Activated gamma-delta T cell treated with anti-CD3 and anti-CD28 coated beads, Interleukin-2, amount 50 U/mL, for 16 hours (primary cell): Measurements from ENCODE around the gene WDR7.
A peak's percentile ranks its signal among the peaks of the same experiment; 100 is the strongest.

Experiments
- DNase-seq: peaks from one replicate; pipeline ENCODE4 v3.0.0-alpha.2; 2020; ENCODE audit warnings: low read depth

Gene WDR7

DNA sequence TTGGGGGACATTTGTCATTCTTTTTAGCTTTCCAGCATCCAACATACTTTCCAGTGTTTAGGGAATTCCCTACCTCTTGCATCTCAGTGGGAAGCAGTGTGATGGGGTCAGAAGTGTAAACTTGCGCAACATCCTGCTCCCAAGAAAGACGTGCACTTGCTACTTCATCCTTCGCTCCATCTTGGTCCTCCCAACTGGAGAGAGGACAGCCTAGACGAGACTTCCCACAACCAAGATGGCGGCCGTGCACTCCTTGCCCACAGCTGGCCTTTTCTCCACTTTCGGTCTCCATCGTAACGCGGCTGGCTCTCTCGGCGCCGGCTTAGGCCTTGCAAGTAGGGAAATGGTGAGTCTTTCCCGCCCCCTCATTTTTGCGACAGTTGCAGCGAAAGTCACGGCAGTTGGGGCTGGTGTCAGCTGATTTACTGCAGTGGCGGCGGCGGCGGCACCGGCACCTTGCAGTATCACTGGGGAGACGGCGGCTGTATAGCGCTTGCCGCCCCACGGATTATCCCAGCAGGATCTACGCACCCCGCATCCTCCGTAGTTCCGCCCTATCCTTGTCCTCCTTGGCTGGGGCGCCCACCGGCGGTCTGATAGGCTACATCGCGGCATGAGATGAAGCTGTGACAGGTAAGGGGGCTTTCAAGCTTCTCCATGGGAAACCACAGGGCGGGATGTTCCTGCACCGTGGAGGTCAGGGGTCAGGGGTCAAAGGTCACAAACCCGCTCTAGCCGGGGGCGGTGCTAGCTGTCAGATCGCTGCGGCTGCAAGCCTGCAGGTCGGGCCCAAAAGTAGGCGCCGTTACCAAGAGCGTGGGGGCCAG lies at the start of gene WDR7:
Gene WDR7, plus strand, starts transcription at position 416 of the 827 bp plus-strand sequence. CDS start 21,157 bp downstream, outside the sequence.
- peak; percentile 94 for DNase-seq

DNA sequence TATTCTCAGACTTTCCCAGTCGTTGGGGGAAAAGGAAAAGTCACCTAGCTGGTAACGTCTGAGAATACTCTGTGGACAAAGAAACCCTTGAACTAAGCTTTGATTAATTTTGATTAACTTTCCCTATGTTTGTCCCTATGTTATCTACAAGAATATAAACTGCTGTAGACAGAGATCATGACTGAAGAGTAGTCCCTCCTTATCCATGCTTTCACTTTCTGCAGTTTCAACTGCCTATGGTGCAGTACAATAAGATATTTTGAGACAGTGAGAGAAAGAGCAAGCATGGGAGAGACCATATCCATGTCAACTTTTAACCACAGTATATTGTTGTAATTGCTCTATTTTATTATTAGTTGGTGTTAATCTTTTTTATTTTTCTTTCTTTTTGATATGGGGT lies 44.5 kb upstream of the WDR7 start:
- DNase-seq, result no peak

DNA sequence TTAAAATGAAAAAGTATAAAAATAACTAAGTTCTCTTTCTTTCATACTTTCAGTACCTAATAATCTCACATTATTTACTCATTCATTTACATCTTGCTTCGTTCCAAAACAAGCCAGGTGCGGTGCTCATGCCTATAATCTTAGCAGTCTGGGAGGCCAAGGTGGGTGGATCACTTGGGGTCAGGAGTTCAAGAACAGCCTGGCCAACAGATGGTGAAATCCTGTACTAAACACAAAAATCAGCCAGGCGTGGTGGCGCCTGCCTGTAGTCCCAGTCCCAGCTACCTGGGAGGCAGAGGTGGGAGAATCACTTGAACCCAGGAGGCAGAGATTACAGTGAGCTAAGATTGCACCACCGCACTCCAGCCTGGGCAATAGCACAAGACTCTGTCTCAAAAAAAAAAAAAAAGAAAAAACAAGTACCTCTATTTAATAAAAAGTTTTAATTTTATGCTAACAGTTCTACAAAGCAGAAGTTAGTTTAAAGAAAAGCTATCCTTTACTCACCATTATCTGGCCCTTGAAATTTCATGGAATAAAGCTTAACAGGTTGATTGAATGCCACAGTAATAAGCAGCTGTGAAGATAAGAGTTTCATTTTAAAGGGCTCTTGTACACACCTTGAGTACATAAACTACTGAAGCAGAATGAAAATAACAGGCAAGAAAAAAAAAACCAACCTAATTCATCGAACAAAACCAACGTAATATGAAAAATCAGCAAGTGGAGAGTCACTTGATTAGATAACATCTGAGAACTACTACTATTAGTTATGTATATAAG lies 35.2 kb upstream of the WDR7 start:
- DNase-seq, result no peak

DNA sequence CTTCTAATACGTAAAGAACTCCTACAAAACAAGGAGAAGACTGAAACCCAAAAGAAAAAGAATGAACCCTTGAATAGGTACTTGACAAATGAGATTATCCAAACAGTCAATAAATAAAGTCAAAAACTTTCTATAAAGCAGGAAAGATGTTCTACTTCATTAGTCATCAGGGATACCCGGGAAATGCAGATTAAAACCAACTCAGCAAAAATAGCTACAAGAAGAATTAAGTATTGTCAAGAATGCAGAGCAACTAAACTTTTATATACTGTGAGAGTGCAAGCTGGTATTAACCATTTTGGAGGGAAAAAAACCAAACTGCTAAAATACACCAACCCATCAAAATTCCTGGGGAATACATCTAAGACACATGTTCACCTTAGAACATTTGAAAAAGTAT lies 23.2 kb upstream of the WDR7 start:
- no peak for DNase-seq

DNA sequence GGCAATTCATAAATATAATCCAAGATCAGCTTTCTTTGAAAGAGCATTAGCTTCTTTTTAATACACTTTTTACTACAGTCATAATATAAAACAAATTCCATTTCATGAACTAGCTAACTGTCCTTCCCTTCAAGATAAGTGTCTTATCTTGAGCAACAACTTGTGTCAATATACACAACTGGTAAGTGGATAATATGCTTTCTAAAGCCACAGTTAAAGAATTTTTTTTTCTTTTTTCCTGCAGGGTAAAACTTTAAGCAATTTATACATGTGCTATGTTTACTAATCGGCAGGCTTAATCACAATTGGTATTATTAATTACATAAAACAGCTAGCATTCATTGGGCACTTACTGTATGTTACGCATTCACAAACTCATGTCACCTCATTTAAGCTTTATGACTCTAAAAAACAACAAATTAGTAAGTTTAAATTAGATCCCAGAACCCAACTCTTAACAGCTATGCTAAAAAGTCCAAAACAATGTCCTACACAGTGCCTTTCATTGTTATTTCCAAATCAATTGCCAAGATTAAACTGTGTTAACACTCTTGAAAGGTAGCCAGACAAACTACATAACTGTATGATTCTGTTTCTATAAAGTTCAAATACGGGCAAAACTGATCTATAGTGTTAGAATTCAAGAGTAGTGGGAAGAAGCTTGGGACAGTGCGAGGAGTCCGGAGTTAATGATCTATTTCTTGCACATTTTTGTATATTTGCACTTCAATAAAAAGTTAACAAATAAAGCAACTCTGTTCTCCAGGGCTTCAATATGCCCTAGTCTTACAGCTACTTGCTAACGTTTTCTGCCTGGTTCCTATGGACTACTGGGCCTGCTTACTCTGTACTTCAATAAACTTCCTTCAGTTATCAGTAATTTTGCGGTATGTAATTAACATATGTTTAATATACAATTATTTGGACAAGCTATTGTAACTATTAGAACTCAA lies 18.8 kb upstream of the WDR7 start:
- no peak for DNase-seq

DNA sequence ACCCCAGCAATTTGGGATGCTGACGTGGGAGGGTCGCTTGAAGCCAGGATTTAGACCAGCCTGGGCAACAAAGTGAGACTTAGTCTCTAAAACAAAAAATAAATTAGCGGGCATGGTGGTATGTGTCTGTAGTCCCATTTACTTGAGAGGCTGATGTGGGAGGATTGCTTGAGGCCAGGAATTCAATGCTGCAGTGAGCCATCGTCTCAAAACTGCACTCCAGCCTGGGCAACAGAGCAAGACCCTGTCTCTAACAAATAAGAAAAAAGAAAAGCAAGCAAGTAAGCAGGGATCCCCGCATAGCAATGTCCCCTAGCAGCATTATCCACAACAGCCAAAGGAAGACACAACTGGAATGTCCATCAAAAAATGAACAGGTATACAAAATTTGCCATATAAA lies 16.2 kb upstream of the WDR7 start:
- no peak for DNase-seq

DNA sequence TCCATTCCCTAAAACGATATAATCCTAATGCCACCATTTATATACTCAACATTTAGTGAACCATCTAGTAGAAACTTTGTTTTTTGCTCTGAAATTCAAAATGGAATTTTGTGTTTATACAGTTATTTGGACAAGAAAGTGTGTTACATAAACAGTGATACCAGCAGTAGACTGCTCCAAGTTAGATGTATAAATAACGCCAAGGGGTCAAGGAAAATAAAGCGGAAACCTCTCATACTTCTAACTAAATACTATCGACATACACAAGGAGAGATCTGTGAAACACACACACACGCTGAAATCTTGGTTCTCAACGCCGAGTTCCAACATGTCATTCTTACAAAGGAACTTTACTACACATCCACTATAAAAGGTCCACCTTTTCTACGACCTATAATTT lies 14.0 kb upstream of the WDR7 start:
- DNase-seq, result no peak

DNA sequence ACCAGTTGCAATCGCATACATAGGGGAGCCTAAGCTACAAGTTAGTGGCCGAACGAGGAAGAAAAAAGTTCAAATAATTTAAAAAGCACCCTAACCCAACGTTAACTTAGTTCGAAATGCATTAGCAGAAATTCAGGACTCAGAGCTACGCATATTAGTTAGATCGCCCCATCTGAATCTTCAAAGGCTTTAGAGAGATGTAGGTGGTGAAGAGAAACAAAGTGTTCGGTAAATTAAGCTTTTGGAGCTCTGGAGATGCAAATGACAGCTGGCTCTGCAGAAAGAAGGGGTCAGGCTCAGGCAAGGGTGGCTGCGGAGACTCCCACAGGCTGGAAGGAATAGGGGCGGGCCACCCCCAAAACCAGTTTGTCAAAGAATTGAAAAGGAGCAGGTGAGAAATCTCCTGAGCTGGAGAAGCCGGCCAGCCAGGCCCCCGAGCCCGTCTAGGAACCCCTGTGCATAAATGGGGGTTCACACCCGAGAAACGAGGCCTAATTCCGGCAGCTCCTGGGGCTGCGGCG lies 13.4 kb upstream of the WDR7 start:
- no peak for DNase-seq

DNA sequence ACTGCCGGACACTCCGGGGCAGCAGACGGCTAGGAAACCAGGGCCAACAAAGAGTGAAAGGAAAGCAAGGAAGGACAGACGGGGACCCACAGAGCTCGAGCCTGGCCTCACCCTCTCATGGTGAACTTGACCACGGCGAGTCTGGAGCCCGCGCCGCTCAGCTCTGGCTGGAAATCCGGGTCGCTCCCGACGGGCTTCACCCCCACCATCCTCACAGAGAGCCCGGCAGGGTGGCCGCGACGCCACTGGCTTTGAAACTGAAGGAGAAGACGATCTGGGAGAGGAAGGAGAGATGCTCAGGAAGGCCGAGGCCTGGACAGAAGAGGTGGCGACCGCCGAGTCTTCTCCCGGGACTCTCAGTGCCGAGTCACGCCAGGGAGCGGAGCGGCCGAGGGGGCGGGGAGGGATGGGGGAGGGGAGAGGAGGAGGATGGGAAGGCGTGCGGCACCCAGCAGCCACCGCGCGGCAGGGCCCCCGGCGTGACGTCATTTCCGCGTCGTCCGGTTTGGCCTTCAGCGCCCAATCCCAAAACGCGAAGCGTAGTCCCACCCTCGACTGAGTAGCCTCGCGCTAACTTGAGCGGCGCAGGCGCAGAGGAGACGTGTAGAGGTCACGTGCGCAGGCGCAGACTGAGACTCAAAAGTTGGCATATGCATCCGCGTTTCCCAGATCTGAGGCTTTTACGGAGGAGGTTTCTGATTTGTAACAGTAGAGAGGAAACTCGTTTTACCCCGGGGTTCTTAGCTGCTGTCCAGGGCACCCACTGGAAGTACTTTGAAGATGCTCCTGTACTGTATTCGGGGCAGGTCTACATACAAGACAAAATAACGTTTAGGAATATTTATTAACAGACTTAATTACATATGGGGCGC lies 12.7 kb upstream of the WDR7 start, which contains the start of gene TXNL1:
Gene TXNL1, minus strand, starts transcription at position 361 of the 872 bp plus-strand sequence. Its CDS starts 152 bp downstream, at position 209.
- DNase-seq, result peak; percentile 99

DNA sequence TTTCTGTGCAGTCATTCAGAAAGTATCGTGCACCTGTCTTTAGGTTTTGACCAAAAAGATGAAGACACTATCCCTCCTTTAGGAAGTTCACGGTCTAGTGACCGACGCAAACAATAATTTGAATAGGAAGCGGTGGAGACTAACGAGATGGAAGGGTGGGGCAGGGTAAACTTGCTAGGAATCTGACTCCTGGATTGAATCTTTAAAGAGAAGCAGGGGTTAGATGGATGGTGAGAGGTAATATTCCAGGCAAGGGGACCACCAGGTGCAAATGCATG lies 12.1 kb upstream of the WDR7 start:
- no peak for DNase-seq

DNA sequence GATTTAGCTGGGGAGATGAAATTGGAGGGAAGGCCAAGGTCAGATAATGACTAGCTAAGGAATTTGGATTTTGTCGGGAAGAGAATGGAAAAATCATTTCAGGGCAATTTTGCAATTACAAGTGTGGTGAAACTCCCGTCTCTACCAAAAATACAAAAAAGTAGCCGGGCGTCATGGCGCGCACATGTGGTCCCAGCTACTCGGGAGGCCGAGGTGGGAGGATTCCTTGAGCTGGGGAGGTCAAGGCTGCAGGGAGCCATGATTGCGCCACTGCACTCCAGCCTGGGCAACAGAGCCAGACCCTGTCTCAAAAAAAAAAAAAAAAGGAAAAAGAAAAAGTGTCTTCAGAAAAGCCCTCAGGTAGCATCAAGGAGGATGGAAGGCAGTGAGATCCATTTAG lies 11.6 kb upstream of the WDR7 start:
- DNase-seq, result no peak

DNA sequence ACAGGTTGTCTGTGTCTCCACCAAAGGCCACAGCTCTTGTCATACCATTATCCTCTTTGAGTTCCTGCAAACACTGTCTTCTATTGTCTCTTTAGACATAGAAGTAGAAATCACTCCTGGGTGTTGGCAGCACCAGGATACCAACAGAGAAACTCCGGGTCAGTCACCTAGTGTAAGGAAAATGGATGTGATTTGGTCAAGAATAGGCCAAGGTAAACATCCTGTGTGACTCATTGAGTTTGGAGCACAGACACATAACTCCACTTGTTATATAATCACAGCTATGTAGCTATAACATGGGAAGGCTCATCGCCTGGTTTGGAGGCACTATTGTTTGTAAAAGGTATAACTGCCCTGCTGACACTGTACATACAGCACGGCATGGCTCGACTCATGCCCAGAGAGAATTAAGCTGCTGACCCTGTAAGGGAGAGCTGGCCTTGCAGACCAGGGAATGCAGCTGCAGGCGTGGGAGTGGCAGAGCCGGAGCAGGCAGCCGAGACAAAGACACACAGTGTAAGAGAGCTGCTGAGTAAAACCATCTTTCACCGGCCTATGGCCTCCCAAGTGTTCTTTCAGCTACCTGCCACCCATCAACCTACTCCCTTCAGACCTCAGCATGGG lies 9.3 kb upstream of the WDR7 start:
- DNase-seq, result no peak

DNA sequence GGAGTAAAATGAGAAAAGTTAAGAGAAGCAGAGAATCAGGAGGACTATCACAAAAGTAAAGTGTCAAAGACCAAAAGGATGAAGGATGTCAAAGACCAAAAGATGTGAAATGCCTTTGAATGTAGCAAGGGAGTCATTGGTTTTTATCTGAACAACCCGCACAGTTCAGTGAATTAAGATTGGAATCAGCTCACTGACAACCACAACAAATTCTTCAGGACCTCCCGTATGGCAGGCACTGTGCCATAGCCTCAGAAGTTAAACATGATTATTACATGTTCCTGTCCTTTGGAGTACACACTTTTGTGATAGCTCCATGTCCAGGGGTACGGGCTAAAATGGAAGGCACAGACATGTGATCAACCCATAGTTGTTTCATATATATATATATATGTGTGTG lies 7.8 kb upstream of the WDR7 start:
- DNase-seq, result no peak

DNA sequence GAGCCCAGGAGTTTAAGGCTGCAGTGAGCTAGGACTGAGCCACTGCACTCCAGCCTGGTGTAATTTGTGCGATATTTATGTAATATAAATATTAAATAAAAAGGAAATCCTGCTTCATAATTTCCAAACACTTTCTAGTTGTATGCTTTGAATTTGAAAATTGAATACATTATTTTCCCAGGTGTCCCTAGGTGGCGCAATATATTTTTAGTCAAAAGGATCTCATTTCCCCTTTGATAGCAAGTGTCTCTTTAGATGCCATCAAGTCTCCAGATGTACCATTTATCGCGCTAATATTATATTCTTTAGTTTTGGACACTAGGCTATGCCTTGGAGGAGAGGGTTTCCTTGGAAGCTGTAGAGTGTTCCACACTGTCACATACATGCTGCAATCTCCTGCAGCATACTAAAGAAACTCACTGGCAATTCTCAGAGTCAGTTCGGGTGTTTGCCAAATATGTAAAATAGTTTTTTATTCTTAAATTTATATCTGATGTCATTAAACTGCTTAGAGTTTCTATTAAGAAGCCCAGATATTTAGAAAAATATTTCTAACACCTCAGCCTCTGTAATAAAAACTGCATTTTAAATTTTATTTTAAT lies 5.6 kb upstream of the WDR7 start:
- DNase-seq, result no peak

DNA sequence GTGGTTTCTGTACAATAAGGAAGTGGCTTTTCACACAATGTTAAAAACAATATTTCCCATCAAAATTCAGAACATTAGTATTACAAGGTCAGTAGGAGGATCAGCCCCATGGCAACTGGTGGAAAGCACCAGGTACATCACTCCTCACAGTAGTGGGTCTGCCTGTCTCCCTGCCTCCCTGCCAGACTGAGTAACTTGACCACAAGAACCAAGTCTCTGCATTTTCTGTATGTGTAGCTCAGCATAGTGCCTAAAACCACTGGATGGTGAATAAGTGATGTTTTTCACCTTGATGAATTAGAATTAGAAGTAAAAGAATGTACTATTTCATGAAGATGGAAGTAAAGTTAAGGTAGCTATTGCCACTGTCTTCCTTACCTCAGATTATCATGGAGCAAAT lies 4.1 kb upstream of the WDR7 start:
- DNase-seq, result no peak

DNA sequence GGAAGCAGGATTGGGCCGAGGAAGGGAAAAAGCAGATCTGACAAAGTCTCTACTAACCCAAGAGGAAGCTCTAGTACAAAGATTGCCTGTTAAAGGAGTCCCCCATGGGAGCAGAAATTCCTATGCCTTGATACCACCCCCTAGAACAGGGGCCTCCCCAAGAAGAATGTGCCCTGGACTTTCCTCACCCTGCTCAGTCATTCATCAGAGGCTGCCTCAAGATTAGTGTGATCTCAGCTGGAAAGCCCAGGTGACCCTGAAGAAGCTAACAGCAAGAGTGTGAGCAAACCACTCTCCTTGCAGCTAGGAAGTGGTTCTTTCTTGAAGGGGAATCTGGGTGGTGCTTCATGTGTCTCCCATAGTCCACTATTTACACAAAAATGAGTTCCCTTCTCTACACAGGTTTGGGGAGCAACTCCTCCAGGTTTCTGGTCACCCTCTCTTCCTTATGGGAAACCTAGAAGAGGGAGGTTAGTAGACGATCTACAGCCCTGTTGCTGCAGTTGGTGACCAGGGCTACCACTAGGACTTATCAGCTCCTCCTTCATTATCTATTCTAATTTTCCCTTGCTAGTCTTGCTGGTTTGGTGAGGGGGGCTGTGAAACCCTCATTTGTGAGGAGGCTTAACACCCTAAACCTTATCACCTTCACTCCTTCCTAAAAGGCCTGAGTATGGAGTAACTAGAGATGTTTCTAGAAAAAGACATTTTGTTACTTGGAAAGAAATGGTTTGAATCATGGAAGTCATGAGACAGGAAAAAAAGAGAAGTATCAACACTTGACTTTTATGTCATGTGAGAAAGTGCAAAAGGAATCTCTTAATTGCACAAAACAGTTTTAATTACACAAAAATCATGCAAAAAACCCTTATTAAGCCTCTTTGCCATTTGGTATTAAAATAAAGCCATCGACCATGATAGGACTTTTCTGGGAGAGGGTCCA lies 2.9 kb upstream of the WDR7 start:
- DNase-seq, result no peak

DNA sequence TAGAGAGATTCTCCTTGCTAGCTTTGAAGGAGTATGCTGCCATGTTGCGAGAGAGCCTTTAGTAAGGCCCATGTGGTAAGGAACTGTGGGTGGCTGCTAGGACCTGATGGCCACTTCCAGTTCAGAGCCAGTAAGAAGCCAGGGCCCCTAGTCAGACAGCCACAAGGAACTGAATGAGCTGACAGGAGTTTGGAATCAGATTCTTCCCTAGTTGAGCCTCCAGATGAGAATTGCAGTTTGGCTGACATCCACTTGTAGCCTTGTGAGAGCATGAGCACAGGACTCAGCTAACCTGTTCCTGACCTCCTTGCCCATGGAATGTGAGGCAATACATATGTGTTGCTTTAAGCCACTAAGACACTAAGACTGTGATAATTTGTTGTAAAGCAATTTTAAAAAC lies 1.2 kb upstream of the WDR7 start:
- DNase-seq, result no peak

DNA sequence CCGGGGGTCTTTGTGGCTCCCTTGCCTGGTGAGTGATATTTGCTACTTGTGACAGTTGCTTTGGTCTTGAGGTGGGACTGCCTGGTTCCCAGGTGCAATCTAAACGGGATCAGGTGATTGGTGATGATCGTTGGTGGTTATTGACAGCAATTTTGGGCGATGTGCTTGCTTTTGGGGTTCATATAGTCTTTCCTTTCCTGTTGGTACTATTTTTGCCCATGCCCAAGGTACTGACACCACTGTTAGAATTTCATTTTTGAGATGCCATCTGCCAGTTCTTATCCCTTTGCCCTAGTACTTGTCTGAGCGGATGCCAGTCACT lies 573 bp downstream of the WDR7 start:
- DNase-seq, result no peak

DNA sequence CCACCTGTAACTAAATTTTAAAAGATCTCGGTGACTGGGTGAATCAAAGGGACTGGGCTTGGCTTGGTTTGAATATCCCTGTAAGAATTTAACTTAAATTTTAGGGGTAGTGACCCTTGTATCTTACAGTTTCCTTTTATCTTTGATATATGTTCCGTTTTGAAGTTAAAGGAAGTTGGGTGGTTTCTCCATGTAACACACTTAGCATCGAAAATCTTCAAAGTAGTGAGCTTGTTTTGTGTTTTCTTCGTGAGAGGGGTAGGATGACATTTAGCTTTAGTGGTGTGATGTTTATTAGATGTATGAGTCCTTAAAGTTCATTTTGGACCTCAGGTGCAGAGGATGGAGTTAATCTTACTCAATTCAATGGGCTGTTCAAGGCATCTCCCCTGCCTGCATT lies 1.6 kb downstream of the WDR7 start:
- no peak for DNase-seq
